Activated naive CD4-positive, alpha-beta T cell treated with anti-CD3 and anti-CD28 coated beads, Interleukin-2, amount 50 U/mL, for 72 hours (primary cell): ENCODE measurements around the gene TRIM8. TPM values are rescaled to one million over a fixed set of nuclear protein-coding genes. Genes with fewer than 3 reads are reported as not detected.

Source experiments
- ATAC-seq, 2 donors: fragments of 150-1000 bp; cut with Tn5 transposase; 2 replicates each; pipeline ENCODE4 v1.10.0; 2021; ENCODE audit warnings: mild to moderate bottlenecking in 2 of 2, moderate library complexity in 2 of 2
- DNase-seq, 2 donors: peaks; one replicate each; pipeline ENCODE4 v3.0.0; 2021 to 2022; ENCODE audit warnings: low spot score in 2 of 2
- H3K27ac Mint-ChIP-seq, 2 donors: one replicate each; pipeline ENCODE4 v1.8.0; 2022; ENCODE audit warnings: mild to moderate bottlenecking in 2 of 2, mixed read lengths in 2 of 2
- H3K36me3 Mint-ChIP-seq, 2 donors: one replicate each; pipeline ENCODE4 v1.8.0; 2022; ENCODE audit warnings: mixed read lengths in 2 of 2
- H3K9me3 Mint-ChIP-seq, 2 donors: one replicate each; pipeline ENCODE4 v1.8.0; 2022; ENCODE audit warnings: mixed read lengths in 2 of 2
- total RNA-seq, 2 donors: library from RNA; stranded (reverse); gene quantifications; one replicate each; pipeline ENCODE4 v1.2.3, GENCODE V29; 2022

TRIM8 gene
- total RNA-seq, 2 donors from 2014 or later, result 22.9 to 47.3 TPM

DNA sequence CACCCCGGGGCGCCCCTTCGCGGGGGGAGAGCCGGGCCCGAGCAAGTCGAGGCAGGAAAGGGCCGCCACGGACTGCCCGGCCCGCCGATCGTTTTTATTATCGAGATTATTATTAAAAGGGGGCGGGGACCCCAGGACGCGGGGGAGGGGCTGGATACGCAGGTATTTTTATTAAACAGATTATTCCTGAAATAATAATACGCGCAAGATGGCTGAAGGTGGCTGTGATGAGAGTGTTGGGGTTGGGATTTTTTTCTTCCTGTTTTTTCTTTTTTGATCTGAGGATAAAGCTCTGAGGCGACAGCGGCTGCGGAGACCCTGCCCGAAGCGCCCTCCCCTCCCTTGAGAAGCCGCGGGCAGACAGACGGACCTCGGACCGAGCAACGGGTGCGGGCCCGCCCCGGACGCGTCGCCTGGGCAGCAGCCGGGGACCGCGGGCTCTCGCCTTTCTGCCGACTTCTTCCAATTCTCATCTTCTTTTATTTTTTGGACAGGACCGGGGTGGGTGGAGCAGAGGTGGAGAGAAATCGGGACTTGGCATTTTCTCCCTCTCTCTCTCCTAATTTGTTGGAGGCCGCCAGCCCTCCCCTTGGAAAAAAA lies 1.4 kb upstream of the TRIM8 start:
- DNase-seq (peak in 1 of 2 donors; percentile 22), ATAC-seq (no peak)

DNA sequence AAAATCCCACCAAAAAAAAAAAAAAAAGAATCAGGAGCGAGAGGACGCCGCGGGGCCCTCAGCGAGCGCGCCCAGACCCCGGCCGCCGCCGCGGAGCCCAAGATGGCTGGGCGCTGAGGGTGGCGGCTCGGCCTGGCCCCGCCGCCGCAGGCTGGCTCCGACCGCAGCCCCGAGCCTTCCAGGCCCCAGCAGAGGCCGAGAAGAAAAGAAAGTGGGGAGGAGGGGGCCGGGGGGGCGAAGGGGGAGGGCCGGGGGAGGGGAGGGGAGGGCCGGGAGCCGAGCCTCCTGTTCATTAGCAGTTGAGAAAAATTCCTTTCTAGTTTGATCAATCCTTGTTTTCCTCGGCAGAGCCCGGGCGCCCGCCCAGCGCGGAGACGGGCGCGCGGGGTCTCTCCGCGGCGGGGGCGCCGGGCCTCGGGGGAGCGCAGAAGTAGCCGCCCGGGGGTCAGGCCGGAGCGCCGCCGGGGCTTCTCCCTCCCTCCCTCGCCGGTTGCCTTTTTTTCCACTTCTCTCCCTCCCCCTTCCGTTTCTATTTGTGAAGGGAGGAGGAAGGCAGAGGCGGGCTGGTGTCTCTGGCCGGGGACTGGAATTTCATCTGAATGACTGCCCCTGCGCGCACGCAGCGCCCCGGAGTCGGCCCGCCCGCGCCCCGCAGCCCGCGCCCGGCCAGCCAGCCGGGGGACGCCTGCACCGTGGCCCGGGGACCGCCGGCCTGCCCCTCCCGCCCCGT lies 778 bp upstream of the TRIM8 start:
- ATAC-seq (no peak), DNase-seq (peak in 1 of 2 donors; percentile 70)
- peak overlapping the region; percentile 81 to 91 for H3K27ac Mint-ChIP-seq

More for the DNA sequence above, 1.4 kb upstream of the TRIM8 start:
- Mint-ChIP-seq H3K9me3 (no peaks in the 10 kb centered on the region), H3K27ac (peak overlapping the region; percentile 81 to 91), H3K36me3 (peaks cover 9 to 23% of the 10 kb centered on the region in 2 donors)

DNA sequence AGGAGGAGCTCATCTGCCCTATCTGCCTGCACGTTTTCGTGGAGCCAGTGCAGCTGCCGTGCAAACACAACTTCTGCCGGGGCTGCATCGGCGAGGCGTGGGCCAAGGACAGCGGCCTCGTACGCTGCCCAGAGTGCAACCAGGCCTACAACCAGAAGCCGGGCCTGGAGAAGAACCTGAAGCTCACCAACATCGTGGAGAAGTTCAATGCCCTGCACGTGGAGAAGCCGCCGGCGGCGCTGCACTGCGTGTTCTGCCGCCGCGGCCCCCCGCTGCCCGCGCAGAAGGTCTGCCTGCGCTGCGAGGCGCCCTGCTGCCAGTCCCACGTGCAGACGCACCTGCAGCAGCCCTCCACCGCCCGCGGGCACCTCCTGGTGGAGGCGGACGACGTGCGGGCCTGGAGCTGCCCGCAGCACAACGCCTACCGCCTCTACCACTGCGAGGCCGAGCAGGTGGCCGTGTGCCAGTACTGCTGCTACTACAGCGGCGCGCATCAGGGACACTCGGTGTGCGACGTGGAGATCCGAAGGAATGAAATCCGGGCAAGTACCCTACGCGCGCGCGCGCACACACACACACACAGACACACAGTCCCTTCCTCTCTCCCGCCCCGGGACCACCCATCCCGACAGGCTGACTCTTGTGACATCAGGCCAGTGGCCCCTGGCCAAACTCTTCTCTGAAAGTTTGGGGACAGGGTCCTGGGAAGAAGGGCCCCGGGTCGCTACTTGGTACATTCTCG lies 538 bp downstream of the TRIM8 start:
- Mint-ChIP-seq H3K27ac (peak overlapping the region; percentile 87 to 98), H3K9me3 (no peaks in the 10 kb centered on the region), H3K36me3 (peaks cover 9 to 23% of the 10 kb centered on the region in 2 donors)
- DNase-seq (peak; percentile 80 to 81), ATAC-seq (peak; percentile 23 to 39)

More for the DNA sequence above, 778 bp upstream of the TRIM8 start:
- peaks cover 9 to 23% of the 10 kb centered on the region in 2 donors for H3K36me3 Mint-ChIP-seq
- H3K9me3 Mint-ChIP-seq, result no peaks in the 10 kb centered on the region

DNA sequence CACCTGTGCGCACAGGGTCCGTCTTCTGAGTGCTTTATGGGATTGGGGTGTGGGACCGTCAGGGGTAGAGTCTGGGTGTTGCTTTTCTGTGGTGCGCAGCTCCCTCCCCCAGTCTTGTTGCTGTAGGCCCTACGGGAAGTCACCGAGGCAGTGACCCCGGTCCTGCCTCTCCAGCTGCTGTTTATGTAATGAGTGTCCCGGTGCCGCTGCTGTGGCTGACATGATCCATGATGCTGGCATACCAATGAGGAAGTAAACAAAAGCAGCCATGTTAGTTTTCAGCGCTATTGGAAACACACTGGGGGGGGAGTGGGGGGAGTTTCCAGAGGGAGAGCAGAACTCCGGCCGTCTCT lies 1.1 kb downstream of the TRIM8 start:
- H3K27ac Mint-ChIP-seq, result peak overlapping the region; percentile 87 to 98
- ATAC-seq (no peak), DNase-seq (no peak)
- no peaks in the 10 kb centered on the region for H3K9me3 Mint-ChIP-seq
- peaks cover 9 to 23% of the 10 kb centered on the region in 2 donors for H3K36me3 Mint-ChIP-seq

DNA sequence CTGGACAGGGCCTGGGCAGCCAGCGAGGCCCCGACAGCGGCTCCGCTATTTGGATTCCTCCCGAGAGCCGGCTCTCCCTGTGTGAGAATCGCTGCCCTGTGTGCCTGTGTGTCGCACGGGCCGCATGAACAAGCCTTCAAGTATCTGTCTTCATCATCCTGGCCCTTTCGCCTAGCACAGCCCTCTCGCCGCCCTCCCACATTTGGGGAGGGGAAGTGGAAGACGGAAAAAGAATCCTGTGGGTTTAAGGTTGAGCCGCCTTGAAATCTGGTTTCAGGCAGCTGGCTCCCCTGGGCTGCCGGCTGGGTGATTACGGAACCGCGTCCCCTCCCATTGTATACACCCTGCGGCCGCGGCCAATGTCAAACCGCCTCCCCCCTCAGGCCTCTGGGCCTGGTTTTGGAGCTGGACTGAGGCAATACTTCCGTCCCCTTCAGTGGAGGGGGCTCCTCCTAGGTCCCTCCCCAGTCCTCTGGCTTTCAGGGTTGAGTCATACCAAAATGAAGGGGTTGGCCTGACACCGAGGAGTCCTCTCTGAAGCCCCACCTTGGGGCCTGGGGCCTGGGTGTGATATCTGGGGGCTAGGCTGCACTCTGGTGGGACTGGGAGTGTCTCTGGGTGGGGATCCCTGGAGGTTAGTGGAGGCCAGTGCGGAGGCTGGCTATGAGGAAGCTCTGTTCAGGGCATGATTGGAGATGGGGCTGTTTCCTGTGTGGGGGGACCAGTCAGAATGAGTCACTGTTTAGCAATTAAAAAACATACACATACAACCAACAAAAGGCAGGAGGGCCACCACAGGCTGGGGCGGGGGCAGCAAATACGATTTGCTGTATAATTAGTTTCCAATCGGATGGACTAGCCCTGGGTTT lies 1.7 kb downstream of the TRIM8 start:
- ATAC-seq (peak; percentile 57 to 59), DNase-seq (peak; percentile 69 to 88)
- H3K9me3 Mint-ChIP-seq, result no peaks in the 10 kb centered on the region
- peaks cover 9 to 23% of the 10 kb centered on the region in 2 donors for H3K36me3 Mint-ChIP-seq
- H3K27ac Mint-ChIP-seq, result peak overlapping the region; percentile 87 to 98

DNA sequence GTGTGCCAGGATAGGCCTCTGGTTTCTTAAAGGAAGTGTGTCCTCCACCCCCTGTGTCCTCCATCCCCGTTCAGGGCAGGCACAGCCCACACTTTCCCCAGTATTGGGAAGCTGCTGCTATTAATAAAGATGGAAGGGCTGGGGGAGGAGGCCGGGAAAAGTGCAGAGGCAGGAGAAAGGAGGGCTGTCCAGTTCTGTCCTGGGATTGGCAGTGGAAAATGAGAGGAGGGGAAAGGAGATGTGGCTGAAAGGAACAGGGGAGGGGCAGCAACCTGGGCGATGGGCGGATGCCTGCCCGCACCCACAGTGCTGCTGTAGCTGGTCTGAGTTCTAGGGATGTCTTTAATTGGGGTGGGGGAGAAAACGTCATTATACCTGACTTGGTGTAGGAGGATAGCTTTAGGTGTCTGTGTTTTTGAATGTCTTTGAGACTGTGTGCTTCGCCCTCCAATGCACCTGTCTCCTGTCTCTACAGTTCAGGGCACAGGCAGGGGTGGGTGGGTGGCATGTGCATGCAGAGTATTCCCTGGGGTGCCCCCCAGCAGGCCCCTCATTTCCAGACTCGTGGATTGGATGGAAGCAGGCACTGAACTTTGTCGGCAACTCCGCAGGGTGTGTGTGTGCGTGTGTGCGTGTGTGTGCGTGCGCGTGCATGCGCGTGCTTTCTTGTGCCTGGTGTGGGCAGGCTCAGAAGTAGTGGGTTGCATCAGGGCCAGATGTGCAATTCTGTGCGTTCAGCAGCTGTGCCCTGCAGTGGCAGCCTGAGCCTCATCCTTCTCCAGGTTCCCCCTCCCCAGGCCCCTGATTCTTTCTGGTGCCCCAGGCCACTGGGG lies 2.5 kb downstream of the TRIM8 start:
- ATAC-seq, result no peak
- Mint-ChIP-seq H3K9me3 (no peaks in the 10 kb centered on the region), H3K27ac (peak overlapping the region; percentile 87 to 98), H3K36me3 (peaks cover 9 to 23% of the 10 kb centered on the region in 2 donors)
- DNase-seq, result peak in 1 of 2 donors; percentile 43

DNA sequence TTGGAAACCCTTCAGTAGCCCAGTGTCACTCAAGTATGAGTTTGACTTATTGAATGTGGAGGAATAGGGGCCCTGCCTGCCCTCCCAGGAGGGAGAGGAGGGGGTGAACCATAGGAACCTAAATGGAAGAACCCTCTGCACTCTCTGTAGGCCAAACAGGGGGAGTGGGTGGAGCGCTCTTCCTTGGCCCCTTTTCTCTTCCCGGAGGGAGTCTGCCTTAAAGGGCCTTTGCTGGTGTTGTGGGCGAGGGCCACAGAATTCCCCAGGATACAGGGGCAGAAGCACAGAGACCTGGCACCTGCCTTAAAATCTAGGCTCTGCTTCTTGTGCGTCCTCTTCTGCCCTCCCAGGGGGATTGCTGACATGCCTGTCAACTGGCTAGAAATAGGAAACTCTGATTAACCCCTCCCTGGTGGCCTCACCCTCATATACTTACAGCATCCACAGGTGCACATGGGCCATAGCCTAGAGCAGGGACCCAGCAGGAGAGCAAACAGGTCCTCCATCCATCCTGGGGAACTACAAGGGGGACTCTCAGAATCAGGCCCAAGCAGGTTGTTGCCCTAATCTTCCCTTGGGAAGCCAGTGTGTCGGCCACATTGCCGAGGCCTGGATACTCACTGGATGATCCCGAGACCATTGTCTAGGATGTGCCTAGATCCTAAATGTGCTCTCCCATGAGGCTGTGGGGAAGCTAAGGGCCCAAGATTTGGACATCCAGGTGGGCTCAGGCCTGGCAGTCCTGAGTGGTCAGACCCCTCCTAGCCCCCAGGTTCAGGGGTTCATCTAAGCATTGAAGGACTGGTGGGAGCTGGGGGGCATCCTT lies 3.4 kb downstream of the TRIM8 start:
- H3K9me3 Mint-ChIP-seq, result no peaks in the 10 kb centered on the region
- peak overlapping the region; percentile 32 to 44 for H3K27ac Mint-ChIP-seq
- DNase-seq, result no peak
- H3K36me3 Mint-ChIP-seq, result peaks cover 9 to 23% of the 10 kb centered on the region in 2 donors
- no peak for ATAC-seq

DNA sequence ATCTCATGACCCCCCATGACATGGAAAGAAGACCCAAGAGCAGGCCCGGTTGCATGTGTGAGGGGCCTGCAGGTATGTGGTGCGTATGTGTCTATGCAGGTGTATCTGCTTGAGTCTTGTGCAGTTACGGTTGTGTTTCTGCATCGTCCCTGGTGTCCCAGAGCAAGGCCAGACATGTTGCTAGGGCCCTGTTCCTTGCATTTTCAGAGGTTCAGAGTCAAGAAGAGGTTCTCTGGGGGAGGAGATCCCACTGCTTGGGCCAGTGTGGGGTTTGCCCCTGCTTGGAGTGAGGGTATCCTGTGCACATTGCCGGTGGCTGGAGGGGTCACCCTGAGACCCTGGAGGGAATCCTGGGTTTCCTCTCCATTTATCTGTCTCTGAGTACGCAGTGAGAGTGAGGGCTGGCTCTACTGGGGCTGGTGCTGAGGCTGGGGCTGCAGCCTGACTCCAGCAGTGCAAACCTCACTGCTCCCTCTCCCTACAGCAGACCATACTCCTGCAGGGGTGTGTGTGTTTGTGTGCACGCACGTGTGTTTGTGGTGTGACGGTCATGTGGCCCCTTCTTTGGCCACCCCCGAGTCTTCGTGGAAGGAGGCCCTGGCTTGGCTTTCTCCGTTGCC lies 4.1 kb downstream of the TRIM8 start:
- H3K9me3 Mint-ChIP-seq, result no peaks in the 10 kb centered on the region
- DNase-seq (no peak), ATAC-seq (no peak)
- peak overlapping the region; percentile 32 to 44 for H3K27ac Mint-ChIP-seq
- peaks cover 9 to 23% of the 10 kb centered on the region in 2 donors for H3K36me3 Mint-ChIP-seq

DNA sequence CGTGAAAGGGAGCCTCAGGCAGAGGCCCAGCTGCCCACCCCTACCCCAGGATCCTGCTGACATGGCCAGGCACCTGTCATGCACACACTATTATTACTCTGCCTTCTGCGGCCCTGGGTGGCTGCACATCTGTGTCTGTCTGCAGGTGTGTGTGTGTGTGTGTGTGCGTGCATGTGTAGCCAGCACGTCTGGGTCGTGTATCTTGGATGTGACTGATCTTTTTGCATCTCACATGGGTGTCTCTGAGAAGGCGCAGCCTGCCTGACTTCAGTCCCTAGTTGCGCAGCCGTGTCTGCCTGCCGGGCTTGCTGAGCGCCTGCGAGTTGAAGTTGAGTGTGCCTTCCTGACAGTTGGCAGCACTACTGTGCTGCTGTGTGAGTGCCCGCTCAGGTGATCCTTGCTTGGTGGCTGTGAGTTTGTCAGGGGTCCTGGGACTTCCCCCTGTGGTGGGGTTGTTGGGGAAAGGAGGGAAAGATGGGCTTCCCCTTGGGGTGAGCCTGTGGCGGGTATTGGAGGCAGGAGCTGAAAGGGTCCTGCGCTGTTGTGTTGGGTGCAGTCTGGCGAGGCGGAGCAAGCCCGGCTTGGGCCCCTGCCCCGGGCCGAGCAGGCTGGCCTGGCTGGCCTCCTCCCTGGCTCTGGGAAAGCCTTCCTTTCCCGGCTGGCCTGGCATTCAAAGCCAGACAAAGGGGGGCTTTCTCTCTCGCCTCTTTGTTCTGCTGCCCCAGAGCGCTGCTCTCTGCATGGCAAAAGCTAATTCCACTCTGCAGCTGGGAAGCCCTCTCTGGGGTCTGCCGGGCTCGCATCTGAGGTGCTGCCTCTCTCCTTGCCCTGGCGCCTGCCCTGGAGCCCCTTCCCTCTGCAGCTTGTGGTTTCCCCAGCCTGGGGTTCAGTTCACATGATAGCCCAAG lies 4.9 kb downstream of the TRIM8 start:
- Mint-ChIP-seq H3K27ac (peak overlapping the region; percentile 8 to 85), H3K9me3 (no peaks in the 10 kb centered on the region), H3K36me3 (peaks cover 9 to 23% of the 10 kb centered on the region in 2 donors)
- ATAC-seq, result no peak
- DNase-seq, result no peak

DNA sequence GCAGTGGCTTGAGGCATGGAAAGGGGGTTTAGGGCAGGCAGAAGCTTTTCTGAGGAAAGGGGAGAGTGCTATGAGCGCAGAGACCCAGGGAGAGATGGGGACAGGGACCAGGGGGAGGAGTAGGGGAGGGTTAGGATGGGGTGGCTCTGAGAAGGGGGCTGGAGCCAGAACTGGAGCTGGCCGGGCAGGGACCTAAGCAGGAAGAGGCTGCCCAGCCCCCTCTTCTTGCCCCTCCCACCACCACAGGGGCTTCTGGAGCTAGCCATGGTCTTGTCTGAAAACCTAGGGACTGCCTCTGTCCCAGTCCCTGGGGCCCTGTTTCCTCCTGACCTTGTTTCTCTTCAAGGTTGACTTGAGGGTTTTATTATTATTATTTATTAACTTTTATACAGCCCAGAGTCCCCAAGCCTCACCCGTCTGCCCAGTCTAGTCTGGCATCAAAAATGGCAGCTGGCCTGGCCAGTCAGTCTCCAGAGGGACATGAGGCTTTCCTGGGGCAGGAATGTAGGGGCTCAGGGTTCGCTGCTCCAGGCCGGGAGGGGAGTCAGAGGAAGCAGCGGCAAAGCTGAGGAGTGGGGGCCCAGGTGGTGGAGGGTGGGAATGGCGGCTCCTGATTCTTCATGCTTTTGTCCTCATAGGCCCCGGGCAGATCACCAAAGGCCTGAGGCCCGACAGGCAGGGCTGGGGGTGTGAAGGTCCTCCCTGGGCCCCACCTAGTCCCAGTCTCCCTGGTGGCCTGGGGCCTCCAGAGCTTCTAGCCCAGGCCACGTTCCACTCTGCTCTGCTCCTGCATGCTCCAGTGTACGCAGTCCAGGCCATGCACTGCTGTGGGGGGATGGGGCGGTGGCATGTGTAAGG lies 5.7 kb downstream of the TRIM8 start:
- Mint-ChIP-seq H3K27ac (no peak overlapping the region), H3K36me3 (peaks cover 5 to 19% of the 10 kb centered on the region in 2 donors), H3K9me3 (no peaks in the 10 kb centered on the region)
- DNase-seq (no peak), ATAC-seq (no peak)

DNA sequence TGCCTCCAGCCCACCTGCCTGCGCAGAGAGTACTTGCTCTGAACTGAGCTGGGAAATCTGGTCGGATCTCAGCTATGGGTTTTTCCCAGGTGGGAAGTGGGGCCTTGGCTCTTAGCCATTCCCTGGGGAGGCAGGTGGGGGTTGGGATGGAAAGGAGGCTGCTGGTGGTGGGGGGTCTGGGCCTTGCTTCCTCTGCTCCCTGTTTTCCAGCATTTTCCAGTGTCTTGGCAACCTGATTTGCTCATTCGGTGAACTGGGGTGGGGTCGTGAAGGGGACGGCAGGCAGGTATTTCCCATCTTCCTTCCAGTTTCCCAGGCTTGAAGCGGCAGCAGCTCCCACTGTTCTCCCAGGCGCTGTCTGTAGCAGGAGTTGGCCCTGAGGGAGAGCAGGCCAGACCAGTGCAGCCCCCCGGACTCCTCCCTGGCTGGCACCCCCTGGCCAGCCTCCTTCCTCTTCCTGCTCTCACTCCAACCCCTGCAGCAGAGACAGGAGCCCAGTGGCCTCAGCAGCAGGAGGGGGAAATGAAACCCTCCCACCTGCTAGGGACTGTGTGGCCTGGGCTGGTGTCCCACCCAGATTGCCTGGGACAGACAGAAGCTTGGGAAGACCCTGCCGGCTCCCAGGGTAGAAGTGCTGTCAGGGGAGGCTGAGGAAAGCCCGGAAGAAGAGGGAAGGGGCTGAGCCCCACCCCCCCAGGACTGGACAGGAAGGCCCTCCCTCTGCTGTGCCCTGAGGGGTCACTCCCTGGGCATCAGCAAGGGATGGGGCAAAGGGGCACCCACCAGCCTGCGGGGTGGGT lies 6.6 kb downstream of the TRIM8 start:
- no peak for ATAC-seq
- H3K36me3 Mint-ChIP-seq, result peaks cover 0 to 11% of the 10 kb centered on the region in 2 donors
- no peaks in the 10 kb centered on the region for H3K9me3 Mint-ChIP-seq

DNA sequence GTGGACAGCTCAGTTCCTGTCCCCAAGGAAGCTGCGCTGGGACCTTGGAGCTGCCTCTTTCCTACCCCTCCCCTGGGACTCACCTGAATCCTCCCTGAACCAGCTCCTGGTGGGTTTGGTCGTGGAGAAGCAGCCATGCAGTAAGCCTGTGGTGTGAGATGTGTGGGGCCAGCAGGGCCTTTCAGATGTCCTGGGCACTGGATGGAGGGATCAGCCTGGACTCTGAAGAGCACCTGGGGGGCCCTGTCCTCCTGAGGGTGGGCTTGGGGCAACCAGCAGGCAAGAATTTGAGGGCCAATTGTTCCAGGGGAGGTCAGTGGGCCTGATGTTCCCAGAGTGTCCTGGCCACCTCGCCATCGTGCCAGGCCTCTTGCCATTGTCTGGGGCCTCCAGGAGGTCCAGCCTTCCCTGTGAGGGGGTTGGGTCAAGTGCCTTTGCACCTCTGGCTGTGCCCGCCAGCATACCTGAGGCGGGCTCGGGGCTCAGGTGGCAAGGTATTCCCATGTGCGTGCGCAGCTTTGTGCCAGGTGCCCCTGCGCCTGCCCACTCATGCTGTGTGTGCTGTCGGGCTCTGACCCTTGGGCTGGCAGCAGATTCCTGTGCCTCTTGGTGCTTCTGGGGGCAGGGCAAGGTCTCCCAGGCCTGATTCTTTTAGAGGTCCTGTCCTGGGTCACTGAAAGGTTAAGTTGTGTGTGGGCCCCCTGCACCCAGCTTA lies 7.3 kb downstream of the TRIM8 start:
- H3K9me3 Mint-ChIP-seq, result no peaks in the 10 kb centered on the region
- no peak for ATAC-seq
- DNase-seq, result no peak
- H3K36me3 Mint-ChIP-seq, result peaks cover 0 to 3% of the 10 kb centered on the region in 2 donors
- H3K27ac Mint-ChIP-seq, result peak overlapping the region; percentile 68 to 72

More for the DNA sequence above, 6.6 kb downstream of the TRIM8 start:
- H3K27ac Mint-ChIP-seq, result peak overlapping the region; percentile 44 to 68
- DNase-seq, result no peak
